ENCODE data around the gene EIF5B. TPM values are rescaled to one million over a fixed set of nuclear protein-coding genes. Genes with fewer than 3 reads are reported as not detected.

The EIF5B gene
- polyA plus RNA-seq, 1 donor from 2014 or later, result 8.0 TPM

DNA sequence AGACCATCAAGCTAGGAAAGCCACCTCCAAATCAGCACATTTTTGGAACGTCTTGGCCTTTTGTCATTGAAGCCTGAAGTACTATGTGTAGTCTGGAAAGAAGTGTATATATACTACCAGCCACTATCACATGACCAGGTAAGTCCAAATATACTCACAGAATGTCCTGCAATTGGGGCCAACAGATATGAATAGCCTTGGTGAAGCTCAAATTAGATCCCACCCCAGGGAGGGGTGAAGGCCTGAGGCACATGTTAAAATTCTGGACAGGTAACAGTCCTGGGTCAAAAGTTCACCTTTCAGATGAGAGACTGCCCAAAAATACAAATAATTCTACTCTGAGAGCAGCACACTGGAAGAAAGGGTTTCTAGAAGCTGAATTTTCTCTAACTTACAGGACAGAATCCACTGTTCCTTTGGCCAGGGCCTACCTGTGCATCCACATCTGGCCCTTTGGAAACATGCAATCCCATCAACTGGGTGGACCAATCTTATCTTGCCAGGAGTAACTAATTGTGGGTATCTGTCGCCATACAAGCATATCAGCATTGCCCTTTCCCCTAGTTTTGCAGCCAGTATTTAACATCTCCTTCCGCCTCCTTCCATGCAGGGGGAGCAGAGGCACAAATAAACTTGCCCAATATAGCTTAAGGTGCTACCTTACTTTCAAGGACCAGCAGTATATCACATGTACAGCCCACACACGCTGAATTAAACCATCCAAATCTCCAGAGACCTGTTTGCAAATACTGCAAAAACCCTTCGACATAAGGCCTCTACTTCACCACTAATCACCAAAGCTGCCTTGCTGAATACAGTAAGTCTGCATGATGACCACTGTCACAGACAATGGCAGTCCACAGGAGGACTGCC, 67.8 kb downstream of the EIF5B start:
- no peaks in the 10 kb centered on the region for H3K27me3 ChIP-seq (ENCODE audit: insufficient read depth, low read depth, low read length)
- no peaks in the 10 kb centered on the region for H3K79me2 ChIP-seq (replicated peaks; ENCODE audit: insufficient read depth, low read length)
- no peak overlapping the region for H2AFZ ChIP-seq (ENCODE audit: low read depth, low read length)
- no peak overlapping the region for H3K9ac ChIP-seq (ENCODE audit: low read length)
- TF ChIP-seq EP300 (conservative IDR thresholded peaks at IDR 0.05; ENCODE audit: poor library complexity, severe bottlenecking) (no peak), SMC3 (conservative IDR thresholded peaks at IDR 0.05; ENCODE audit: poor library complexity) (no peak), EZH2 (IDR thresholded peaks at IDR 0.05; ENCODE audit: borderline replicate concordance, insufficient read depth, low read length, poor library complexity, severe bottlenecking) (no peak), RAD21 (conservative IDR thresholded peaks at IDR 0.05) (no peak), MXI1 (conservative IDR thresholded peaks at IDR 0.05; ENCODE audit: poor library complexity, severe bottlenecking) (no peak), POLR2AphosphoS5 (IDR thresholded peaks at IDR 0.05) (no peak), TAF1 (IDR thresholded peaks at IDR 0.05; ENCODE audit: low read depth) (no peak)
- TF ChIP-seq, protein P1, sequence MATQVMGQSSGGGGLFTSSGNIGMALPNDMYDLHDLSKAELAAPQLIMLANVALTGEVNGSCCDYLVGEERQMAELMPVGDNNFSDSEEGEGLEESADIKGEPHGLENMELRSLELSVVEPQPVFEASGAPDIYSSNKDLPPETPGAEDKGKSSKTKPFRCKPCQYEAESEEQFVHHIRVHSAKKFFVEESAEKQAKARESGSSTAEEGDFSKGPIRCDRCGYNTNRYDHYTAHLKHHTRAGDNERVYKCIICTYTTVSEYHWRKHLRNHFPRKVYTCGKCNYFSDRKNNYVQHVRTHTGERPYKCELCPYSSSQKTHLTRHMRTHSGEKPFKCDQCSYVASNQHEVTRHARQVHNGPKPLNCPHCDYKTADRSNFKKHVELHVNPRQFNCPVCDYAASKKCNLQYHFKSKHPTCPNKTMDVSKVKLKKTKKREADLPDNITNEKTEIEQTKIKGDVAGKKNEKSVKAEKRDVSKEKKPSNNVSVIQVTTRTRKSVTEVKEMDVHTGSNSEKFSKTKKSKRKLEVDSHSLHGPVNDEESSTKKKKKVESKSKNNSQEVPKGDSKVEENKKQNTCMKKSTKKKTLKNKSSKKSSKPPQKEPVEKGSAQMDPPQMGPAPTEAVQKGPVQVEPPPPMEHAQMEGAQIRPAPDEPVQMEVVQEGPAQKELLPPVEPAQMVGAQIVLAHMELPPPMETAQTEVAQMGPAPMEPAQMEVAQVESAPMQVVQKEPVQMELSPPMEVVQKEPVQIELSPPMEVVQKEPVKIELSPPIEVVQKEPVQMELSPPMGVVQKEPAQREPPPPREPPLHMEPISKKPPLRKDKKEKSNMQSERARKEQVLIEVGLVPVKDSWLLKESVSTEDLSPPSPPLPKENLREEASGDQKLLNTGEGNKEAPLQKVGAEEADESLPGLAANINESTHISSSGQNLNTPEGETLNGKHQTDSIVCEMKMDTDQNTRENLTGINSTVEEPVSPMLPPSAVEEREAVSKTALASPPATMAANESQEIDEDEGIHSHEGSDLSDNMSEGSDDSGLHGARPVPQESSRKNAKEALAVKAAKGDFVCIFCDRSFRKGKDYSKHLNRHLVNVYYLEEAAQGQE (IDR thresholded peaks at IDR 0.05; ENCODE audit: borderline replicate concordance), result no peak
- TF ChIP-seq, protein P2, sequence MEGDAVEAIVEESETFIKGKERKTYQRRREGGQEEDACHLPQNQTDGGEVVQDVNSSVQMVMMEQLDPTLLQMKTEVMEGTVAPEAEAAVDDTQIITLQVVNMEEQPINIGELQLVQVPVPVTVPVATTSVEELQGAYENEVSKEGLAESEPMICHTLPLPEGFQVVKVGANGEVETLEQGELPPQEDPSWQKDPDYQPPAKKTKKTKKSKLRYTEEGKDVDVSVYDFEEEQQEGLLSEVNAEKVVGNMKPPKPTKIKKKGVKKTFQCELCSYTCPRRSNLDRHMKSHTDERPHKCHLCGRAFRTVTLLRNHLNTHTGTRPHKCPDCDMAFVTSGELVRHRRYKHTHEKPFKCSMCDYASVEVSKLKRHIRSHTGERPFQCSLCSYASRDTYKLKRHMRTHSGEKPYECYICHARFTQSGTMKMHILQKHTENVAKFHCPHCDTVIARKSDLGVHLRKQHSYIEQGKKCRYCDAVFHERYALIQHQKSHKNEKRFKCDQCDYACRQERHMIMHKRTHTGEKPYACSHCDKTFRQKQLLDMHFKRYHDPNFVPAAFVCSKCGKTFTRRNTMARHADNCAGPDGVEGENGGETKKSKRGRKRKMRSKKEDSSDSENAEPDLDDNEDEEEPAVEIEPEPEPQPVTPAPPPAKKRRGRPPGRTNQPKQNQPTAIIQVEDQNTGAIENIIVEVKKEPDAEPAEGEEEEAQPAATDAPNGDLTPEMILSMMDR (IDR thresholded peaks at IDR 0.05; ENCODE audit: poor library complexity, severe bottlenecking), result no peak
- no peak overlapping the region for H3K4me3 ChIP-seq (ENCODE audit: low read length)
- H3K4me2 ChIP-seq (ENCODE audit: low read length), result no peak overlapping the region
- no peak overlapping the region for H3K27ac ChIP-seq (ENCODE audit: low read length)
- H3K9me2 ChIP-seq (ENCODE audit: insufficient read depth, low read length), result no peaks in the 10 kb centered on the region
- H4K20me1 ChIP-seq (ENCODE audit: insufficient read depth), result no peaks in the 10 kb centered on the region
- H3F3A ChIP-seq (ENCODE audit: insufficient read depth, low read length, poor library complexity, severe bottlenecking), result no peaks in the 10 kb centered on the region
- peaks cover 14% of the 10 kb centered on the region for H3K36me3 ChIP-seq (ENCODE audit: insufficient read depth, low read length)
- no peaks in the 10 kb centered on the region for H3K9me3 ChIP-seq (ENCODE audit: low read length)

DNA sequence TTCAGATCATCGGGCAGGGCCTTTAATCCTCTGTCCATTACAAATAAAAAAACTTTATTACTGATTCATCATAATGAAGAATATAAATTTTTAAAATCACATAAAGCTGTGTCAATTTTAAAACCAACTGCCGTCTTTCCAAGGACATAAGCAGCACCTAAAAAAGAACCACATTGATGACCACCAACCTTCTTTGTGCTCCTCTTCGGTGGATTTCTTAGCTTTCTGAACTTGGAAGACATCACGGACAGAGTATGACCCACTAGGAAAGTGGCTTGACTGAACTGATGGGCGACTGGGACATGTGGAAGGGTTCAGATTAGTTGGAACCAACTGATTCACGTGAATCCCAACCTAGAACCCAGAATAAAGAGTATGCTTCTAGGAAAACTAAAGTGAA, 68.9 kb downstream of the EIF5B start:
- Histone ChIP-seq H2AFZ (ENCODE audit: low read depth, low read length) (no peak overlapping the region), H3K79me2 (replicated peaks; ENCODE audit: insufficient read depth, low read length) (no peaks in the 10 kb centered on the region), H3F3A (ENCODE audit: insufficient read depth, low read length, poor library complexity, severe bottlenecking) (no peaks in the 10 kb centered on the region), H3K9ac (ENCODE audit: low read length) (no peak overlapping the region), H3K36me3 (ENCODE audit: insufficient read depth, low read length) (peaks cover 14% of the 10 kb centered on the region), H3K9me3 (ENCODE audit: low read length) (no peaks in the 10 kb centered on the region), H3K4me2 (ENCODE audit: low read length) (no peak overlapping the region), H3K4me3 (ENCODE audit: low read length) (no peak overlapping the region), H3K27ac (ENCODE audit: low read length) (no peak overlapping the region), H4K20me1 (ENCODE audit: insufficient read depth) (no peaks in the 10 kb centered on the region), H3K9me2 (ENCODE audit: insufficient read depth, low read length) (no peaks in the 10 kb centered on the region), H3K27me3 (ENCODE audit: insufficient read depth, low read depth, low read length) (no peaks in the 10 kb centered on the region)
- TF ChIP-seq, protein P1 (IDR thresholded peaks at IDR 0.05; ENCODE audit: borderline replicate concordance), result no peak
- TF ChIP-seq, protein P2 (IDR thresholded peaks at IDR 0.05; ENCODE audit: poor library complexity, severe bottlenecking), result no peak
- TF ChIP-seq SMC3 (conservative IDR thresholded peaks at IDR 0.05; ENCODE audit: poor library complexity) (no peak), RAD21 (conservative IDR thresholded peaks at IDR 0.05) (no peak), POLR2AphosphoS5 (IDR thresholded peaks at IDR 0.05) (no peak), TAF1 (IDR thresholded peaks at IDR 0.05; ENCODE audit: low read depth) (no peak), EZH2 (IDR thresholded peaks at IDR 0.05; ENCODE audit: borderline replicate concordance, insufficient read depth, low read length, poor library complexity, severe bottlenecking) (no peak)
